ENCODE data around the gene KIRREL1. TPM values are rescaled to one million over a fixed set of nuclear protein-coding genes. Genes with fewer than 3 reads are reported as not detected.

The KIRREL1 gene
- polyA plus RNA-seq, 1 donor from 2014 or later: 12.9 TPM

- Histone ChIP-seq H3K36me3 (ENCODE audit: insufficient read depth, low read length) (no peaks in the 10 kb centered on the region), H3K27ac (ENCODE audit: low read length) (no peak overlapping the region), H3F3A (ENCODE audit: insufficient read depth, low read length, poor library complexity, severe bottlenecking) (no peaks in the 10 kb centered on the region), H3K4me2 (ENCODE audit: low read length) (no peak overlapping the region), H3K9me2 (ENCODE audit: insufficient read depth, low read length) (no peaks in the 10 kb centered on the region), H3K9ac (ENCODE audit: low read length) (no peak overlapping the region), H3K4me3 (ENCODE audit: low read length) (no peak overlapping the region), H3K79me2 (replicated peaks; ENCODE audit: insufficient read depth, low read length) (peaks cover 2% of the 10 kb centered on the region), H4K20me1 (ENCODE audit: insufficient read depth) (no peaks in the 10 kb centered on the region), H3K9me3 (ENCODE audit: low read length) (no peaks in the 10 kb centered on the region), H2AFZ (ENCODE audit: low read depth, low read length) (no peak overlapping the region), H3K27me3 (ENCODE audit: insufficient read depth, low read depth, low read length) (no peaks in the 10 kb centered on the region)
- TF ChIP-seq SMC3 (conservative IDR thresholded peaks at IDR 0.05; ENCODE audit: poor library complexity) (no peak), TAF1 (IDR thresholded peaks at IDR 0.05; ENCODE audit: low read depth) (no peak), EP300 (conservative IDR thresholded peaks at IDR 0.05; ENCODE audit: poor library complexity, severe bottlenecking) (no peak), EZH2 (IDR thresholded peaks at IDR 0.05; ENCODE audit: borderline replicate concordance, insufficient read depth, low read length, poor library complexity, severe bottlenecking) (no peak), RAD21 (conservative IDR thresholded peaks at IDR 0.05) (no peak), MXI1 (conservative IDR thresholded peaks at IDR 0.05; ENCODE audit: poor library complexity, severe bottlenecking) (no peak), CTCF (IDR thresholded peaks at IDR 0.05; ENCODE audit: poor library complexity, severe bottlenecking) (no peak), POLR2AphosphoS5 (IDR thresholded peaks at IDR 0.05) (no peak), REST (IDR thresholded peaks at IDR 0.05; ENCODE audit: borderline replicate concordance) (no peak)
Measured at GRCh38 chr1:158026651-158027050, 33.2 kb downstream of the KIRREL1 start.

GRCh38 chr1:158027508-158027907, 34.1 kb downstream of the KIRREL1 start:
- no peaks in the 10 kb centered on the region for H3K9me3 ChIP-seq (ENCODE audit: low read length)
- no peaks in the 10 kb centered on the region for H3K9me2 ChIP-seq (ENCODE audit: insufficient read depth, low read length)
- H3K27me3 ChIP-seq (ENCODE audit: insufficient read depth, low read depth, low read length): no peaks in the 10 kb centered on the region
- no peak overlapping the region for H3K27ac ChIP-seq (ENCODE audit: low read length)
- no peak overlapping the region for H3K4me2 ChIP-seq (ENCODE audit: low read length)
- no peaks in the 10 kb centered on the region for H3F3A ChIP-seq (ENCODE audit: insufficient read depth, low read length, poor library complexity, severe bottlenecking)
- H3K4me3 ChIP-seq (ENCODE audit: low read length): no peak overlapping the region
- no peak overlapping the region for H3K9ac ChIP-seq (ENCODE audit: low read length)
- H4K20me1 ChIP-seq (ENCODE audit: insufficient read depth): no peaks in the 10 kb centered on the region
- no peaks in the 10 kb centered on the region for H3K36me3 ChIP-seq (ENCODE audit: insufficient read depth, low read length)
- H3K79me2 ChIP-seq (replicated peaks; ENCODE audit: insufficient read depth, low read length): no peaks in the 10 kb centered on the region
- no peak overlapping the region for H2AFZ ChIP-seq (ENCODE audit: low read depth, low read length)
- TF ChIP-seq POLR2AphosphoS5 (IDR thresholded peaks at IDR 0.05) (no peak), CTCF (IDR thresholded peaks at IDR 0.05; ENCODE audit: poor library complexity, severe bottlenecking) (no peak), RAD21 (conservative IDR thresholded peaks at IDR 0.05) (no peak), REST (IDR thresholded peaks at IDR 0.05; ENCODE audit: borderline replicate concordance) (no peak), MXI1 (conservative IDR thresholded peaks at IDR 0.05; ENCODE audit: poor library complexity, severe bottlenecking) (no peak)

All from neural cell (in vitro differentiated cells).